Measurements from ENCODE around the gene IL1R1. TPM values are rescaled to one million over a fixed set of nuclear protein-coding genes. Genes with fewer than 3 reads are reported as not detected.

The IL1R1 gene
- polyA plus RNA-seq, 1 donor (not counting 4 experiments of a cell fraction or from before 2014, with no cell fraction given) = 7.5 TPM

- Histone ChIP-seq H3K9ac (ENCODE audit: control insufficient read depth, extremely low read depth, insufficient read depth, low read length) (no peak overlapping the region), H3K9me1 (ENCODE audit: control insufficient read depth, extremely low read depth, insufficient read depth, low read length) (no peaks in the 10 kb centered on the region), H3K79me2 (ENCODE audit: control insufficient read depth, insufficient read depth, low read length) (no peaks in the 10 kb centered on the region), H3K36me3 (ENCODE audit: control insufficient read depth in 2 of 2, extremely low read depth in 1 of 2, insufficient read depth in 2 of 2, low read length in 2 of 2) (peaks cover 0 to 3% of the 10 kb centered on the region in 2 experiments), H3K27ac (ENCODE audit: control insufficient read depth, insufficient read depth, low read length) (no peak overlapping the region), H3K27me3 (ENCODE audit: control insufficient read depth, extremely low read depth, insufficient read depth, low read length) (no peaks in the 10 kb centered on the region), H3K4me2 (ENCODE audit: control insufficient read depth, extremely low read depth, insufficient read depth, low read depth, low read length) (no peak overlapping the region), H3K4me3 (ENCODE audit: control insufficient read depth in 2 of 3, extremely low read depth in 1 of 3, insufficient read depth in 2 of 3, low read depth in 1 of 3, low read length in 3 of 3) (no peak overlapping the region), H3K4me1 (ENCODE audit: control insufficient read depth, extremely low read depth, insufficient read depth, low read length) (no peaks in the 10 kb centered on the region), H3K9me3 (ENCODE audit: control insufficient read depth, low read depth, low read length) (no peaks in the 10 kb centered on the region), H4K20me1 (ENCODE audit: control insufficient read depth, extremely low read depth, insufficient read depth, low read length) (no peaks in the 10 kb centered on the region), H2AFZ (ENCODE audit: control insufficient read depth, low read length) (no peak overlapping the region)
- FAIRE-seq (no peak), DNase-seq (ENCODE audit: low read depth, low spot score) (no peak)
- dilution Hi-C loops (cut with MboI; ENCODE audit: extremely low pct_ligation_motif_present, low sequenced_read_pairs) = no loop called here
- TF ChIP-seq CTCF (optimal IDR thresholded peaks at IDR 0.05 in 1 of 3, IDR thresholded peaks at IDR 0.05 in 1 of 3, conservative IDR thresholded peaks at IDR 0.05 in 1 of 3; ENCODE audit: extremely low read depth in 1 of 3, insufficient read depth in 2 of 3, low read length in 3 of 3) (no peak), EZH2 (IDR thresholded peaks at IDR 0.05; ENCODE audit: low read length) (no peak)
Measured at GRCh38 chr2:102217032-102217431, 74.5 kb downstream of the IL1R1 start.

GRCh38 chr2:102224824-102225739, 82.5 kb downstream of the IL1R1 start:
- H3K36me3 ChIP-seq (ENCODE audit: control insufficient read depth in 2 of 2, extremely low read depth in 1 of 2, insufficient read depth in 2 of 2, low read length in 2 of 2) = peaks cover 0 to 2% of the 10 kb centered on the region in 2 experiments

More at GRCh38 chr2:102224824-102225739, 82.5 kb downstream of the IL1R1 start:
- H2AFZ ChIP-seq (ENCODE audit: control insufficient read depth, low read length) = no peak overlapping the region
- no peaks in the 10 kb centered on the region for H4K20me1 ChIP-seq (ENCODE audit: control insufficient read depth, extremely low read depth, insufficient read depth, low read length)
- no peak overlapping the region for H3K27ac ChIP-seq (ENCODE audit: control insufficient read depth, insufficient read depth, low read length)
- DNase-seq (ENCODE audit: low read depth, low spot score) = no peak
- H3K27me3 ChIP-seq (ENCODE audit: control insufficient read depth, extremely low read depth, insufficient read depth, low read length) = no peaks in the 10 kb centered on the region
- H3K9ac ChIP-seq (ENCODE audit: control insufficient read depth, extremely low read depth, insufficient read depth, low read length) = no peak overlapping the region
- H3K4me2 ChIP-seq (ENCODE audit: control insufficient read depth, extremely low read depth, insufficient read depth, low read depth, low read length) = no peak overlapping the region
- H3K79me2 ChIP-seq (ENCODE audit: control insufficient read depth, insufficient read depth, low read length) = no peaks in the 10 kb centered on the region
- TF ChIP-seq EZH2 (IDR thresholded peaks at IDR 0.05; ENCODE audit: low read length) (no peak), CTCF (optimal IDR thresholded peaks at IDR 0.05 in 1 of 3, IDR thresholded peaks at IDR 0.05 in 1 of 3, conservative IDR thresholded peaks at IDR 0.05 in 1 of 3; ENCODE audit: extremely low read depth in 1 of 3, insufficient read depth in 2 of 3, low read length in 3 of 3) (no peak)
- H3K4me3 ChIP-seq (ENCODE audit: control insufficient read depth in 2 of 3, extremely low read depth in 1 of 3, insufficient read depth in 2 of 3, low read depth in 1 of 3, low read length in 3 of 3) = no peak overlapping the region
- dilution Hi-C loops (cut with MboI; ENCODE audit: extremely low pct_ligation_motif_present, low sequenced_read_pairs) = no loop called here
- FAIRE-seq = no peak
- H3K9me3 ChIP-seq (ENCODE audit: control insufficient read depth, low read depth, low read length) = no peaks in the 10 kb centered on the region
- H3K9me1 ChIP-seq (ENCODE audit: control insufficient read depth, extremely low read depth, insufficient read depth, low read length) = no peaks in the 10 kb centered on the region
- H3K4me1 ChIP-seq (ENCODE audit: control insufficient read depth, extremely low read depth, insufficient read depth, low read length) = peaks cover 17% of the 10 kb centered on the region

Measured in keratinocyte (primary cell).